GM03348 (cell line): ENCODE results near the gene MGAM2.

Source experiments
- DNase-seq: peaks from one replicate; pipeline ENCODE4 v3.0.0; 2012; ENCODE audit warnings: low spot score

The MGAM2 gene

GRCh38 chr7:142120524-142120923, 9.0 kb downstream of the MGAM2 start:
- DNase-seq, result no peak

GRCh38 chr7:142123184-142123583, 11.7 kb downstream of the MGAM2 start:
- DNase-seq, result no peak

DNA sequence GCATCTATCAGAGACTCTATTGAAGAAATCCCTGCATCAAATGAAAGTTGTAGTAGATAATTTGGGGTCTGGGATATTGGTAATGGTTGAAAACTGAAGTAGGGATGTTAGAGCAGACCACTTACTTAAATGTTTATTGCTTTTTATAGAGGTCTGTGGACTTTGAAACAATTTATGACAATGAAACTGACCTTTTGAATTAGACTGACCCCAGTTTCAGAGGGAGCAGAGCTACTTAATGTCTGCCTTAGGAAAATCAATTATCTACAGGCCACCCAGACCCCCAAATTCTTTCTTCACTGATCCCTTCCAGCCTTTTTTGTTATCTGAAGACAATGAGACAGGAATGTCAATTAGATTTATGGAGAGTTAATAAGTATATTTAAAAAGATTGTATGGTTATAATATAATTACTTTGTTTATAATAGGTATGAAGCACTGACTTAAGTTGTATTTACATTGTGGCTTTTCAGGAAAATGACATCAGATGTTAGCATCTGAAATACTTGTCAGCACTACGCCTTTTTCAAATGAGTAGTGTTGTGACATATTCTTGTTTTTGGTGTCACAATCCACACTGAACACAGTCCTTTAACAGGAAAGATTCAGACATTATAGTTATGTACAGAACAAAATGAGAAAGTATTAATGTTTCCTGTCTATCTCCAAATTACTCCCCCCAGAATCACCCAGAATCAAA, 13.9 kb downstream of the MGAM2 start:
- no peak for DNase-seq

GRCh38 chr7:142130267-142130666, 18.7 kb downstream of the MGAM2 start:
- no peak for DNase-seq

DNA sequence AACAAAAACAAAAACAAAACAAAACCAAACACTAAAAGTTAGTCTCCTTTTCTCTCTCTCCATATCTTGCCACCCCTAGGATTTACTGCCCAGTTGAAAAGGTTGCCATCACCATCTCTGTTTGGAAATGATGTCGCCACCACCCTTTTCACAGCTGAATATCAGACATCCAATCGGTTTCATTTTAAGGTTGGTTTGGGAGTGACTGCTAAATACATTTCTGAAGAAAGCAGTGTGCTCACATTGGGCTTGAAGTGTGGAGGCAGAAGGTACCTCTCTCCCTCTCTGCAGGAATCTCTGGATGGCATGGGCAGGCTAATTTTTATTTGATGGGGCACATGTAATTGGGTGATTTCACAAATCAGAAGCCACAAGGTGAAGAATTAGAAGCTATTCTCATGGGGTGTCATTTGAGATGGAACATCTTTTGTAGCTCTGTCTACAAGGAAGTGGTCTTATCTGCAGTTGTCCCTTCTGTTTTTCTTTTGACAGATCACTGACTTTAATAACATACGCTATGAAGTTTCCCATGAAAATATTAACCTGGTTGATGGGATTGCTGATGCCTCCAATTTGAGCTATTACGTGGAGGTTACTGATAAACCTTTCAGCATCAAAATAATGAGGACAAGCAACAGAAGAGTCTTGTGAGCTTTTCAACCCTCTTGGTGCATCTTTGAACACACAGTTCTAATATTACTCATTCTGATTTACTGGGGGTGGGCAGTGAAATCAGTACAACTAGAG, 20.1 kb downstream of the MGAM2 start:
- no peak for DNase-seq

GRCh38 chr7:142133731-142134148, 22.2 kb downstream of the MGAM2 start:
- no peak for DNase-seq

DNA sequence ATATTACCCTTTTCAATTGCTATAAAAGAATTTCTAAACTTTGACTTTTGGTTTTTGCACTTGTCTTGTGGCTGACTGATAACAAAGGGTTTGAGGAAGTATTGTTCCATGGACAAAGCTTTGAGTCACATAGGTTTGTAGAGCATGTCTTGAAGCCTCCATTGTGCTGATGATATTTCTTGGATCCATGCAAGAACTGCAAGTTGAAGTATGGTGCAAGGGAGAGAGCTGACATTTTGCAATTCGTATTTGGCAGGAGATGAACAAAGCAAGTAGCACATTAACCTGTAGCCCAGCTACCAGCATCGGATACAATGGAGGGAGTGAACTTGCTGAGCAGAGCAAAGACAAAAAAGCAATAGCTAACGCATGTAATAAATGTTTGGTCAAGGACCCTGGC, 23.4 kb downstream of the MGAM2 start:
- no peak for DNase-seq

DNA sequence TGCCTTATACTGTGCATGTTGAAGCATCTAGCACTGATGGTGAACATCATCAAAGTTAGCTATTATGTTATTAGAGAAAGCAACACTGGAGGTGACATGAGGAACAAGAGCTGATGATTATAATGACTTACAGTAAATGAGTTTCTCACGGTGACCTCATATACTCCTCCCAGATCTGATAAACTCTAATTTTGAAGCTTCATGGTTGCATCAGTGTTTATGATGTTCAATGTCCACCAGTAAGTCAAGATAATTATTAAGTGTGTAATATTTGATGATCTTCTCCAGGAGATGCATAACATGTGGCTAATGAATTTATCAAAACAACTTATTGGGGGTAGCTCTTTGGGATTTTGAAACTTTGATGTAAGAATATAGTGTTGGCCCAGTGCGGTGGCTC, 27.5 kb downstream of the MGAM2 start:
- DNase-seq, result no peak

- no peak for DNase-seq
These were observed 28.3 kb downstream of the MGAM2 start for GRCh38 chr7:142139597-142140400.

DNA sequence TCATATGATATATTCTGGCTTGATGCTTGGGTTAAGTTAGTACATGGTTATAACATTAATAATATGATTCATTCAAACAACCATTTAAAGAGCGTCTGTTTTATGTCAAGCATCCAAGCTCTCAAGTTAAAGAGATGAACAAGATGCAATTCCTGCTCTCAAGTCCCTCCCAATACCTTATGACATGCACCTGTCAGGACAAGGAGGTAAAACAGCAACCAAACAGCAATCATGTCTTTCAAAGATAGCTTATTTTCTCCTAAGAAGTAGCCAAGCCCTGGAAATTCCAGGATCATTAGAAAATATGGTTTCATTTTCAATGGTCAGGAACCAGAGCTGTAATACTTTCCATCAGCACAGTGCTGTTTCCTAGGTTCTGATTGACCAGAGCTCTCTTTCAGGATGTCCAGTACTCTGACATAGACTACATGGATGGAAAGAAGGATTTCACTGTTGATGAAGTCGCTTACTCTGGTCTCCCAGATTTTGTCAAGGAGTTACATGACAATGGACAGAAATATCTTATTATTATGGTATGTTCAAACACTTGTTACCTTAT, 29.0 kb downstream of the MGAM2 start:
- no peak for DNase-seq

- DNase-seq, result no peak
These were observed 31.2 kb downstream of the MGAM2 start for GRCh38 chr7:142142702-142143101.

DNA sequence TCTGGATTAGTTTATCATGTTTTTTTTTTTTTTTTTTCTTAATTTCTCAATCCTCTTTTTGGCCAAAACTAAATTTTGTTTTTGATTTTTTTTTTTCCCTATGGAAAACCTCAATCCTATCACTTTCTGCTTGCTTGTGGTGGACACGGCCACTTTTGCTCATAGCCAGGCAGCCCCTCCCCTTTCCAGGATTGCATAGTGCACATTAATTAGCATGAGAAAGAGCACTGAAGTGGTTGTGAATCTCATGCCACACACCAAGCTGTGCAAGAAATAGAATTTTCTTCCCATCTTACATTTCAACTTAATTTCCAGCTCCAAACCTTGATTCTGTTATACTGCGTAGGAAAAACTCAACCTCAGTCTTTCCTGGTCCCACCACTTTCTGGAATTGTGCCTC, 34.6 kb downstream of the MGAM2 start:
- DNase-seq, result no peak

- DNase-seq, result no peak
These were observed 38.8 kb downstream of the MGAM2 start for GRCh38 chr7:142150356-142150755.

GRCh38 chr7:142150869-142151268, 39.4 kb downstream of the MGAM2 start:
- no peak for DNase-seq

DNA sequence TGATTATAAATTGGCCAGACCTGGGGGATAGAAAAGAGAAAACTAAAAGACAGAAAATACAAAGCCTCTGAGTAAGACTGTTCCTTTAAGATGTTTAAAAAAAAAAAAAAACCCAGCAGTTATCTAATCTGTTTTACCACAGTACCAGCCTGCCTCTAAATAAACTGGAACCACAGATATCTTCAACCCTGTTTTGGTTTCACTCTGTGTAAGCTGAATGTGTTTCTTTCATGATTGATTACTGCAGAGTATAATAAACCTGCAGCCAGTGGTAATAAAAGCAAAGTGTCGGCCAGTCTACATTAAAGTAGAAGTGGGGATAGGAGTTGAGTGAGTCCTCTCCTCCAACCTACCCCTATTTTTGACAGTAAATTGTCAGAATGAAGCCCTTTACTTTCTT, 40.6 kb downstream of the MGAM2 start:
- DNase-seq, result no peak

DNA sequence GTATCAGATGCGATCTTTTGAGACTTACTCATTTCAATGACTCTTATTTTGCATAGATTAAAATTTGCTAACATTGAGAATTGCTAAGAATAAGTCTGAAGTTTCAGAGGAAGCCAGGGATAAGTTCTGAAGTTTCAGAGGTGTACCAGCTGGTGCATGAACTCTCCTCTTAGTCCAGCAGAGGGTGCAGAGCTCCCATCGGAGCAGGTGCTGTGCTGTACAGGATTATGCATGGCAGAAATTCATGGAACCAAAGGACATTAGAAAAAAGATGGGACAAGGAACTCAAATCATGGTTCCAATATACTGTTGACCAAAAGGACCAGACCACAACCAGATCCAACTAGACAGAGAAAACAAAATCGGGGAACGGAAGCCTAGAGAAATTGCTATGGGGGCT, 41.9 kb downstream of the MGAM2 start:
- DNase-seq, result no peak

GRCh38 chr7:142158736-142159496, 47.4 kb downstream of the MGAM2 start:
- no peak for DNase-seq

DNA sequence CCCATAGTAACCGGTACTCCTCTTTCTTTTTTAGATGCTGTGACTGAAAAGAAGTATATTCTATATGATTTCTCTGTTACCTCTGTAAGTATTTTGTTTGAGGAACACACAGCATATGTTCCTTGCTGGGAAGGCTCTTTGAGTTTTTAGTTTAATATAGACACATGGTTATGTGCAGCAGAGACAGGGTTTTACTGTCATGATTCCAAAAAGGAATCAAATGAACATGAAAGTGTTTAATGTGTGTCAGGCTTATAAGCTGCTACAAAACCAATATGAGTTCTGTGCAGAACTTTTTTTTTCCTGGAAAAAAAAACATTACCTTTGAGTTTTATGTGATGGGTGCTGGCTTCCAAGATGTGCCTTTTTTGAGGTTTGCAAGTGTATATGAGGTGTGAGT, 50.4 kb downstream of the MGAM2 start:
- no peak for DNase-seq

GRCh38 chr7:142168746-142169145, 57.2 kb downstream of the MGAM2 start:
- DNase-seq, result no peak

DNA sequence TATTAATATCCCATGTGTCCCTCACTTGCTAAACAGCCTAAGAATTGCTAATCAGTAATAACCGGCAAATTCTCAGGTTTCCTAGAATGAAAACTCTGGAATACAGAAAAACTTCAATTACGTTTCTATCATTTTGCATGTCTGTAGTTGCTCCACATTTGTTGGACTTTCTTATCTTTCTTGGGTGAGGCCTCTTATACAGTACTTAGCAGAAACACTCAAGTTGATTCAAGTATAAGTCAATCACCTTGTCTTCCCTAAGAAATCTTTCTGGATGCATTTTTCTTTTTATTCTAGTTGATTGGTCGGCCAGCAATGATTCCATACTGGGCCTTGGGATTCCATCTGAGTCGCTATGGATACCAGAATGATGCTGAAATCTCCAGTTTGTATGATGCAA, 61.4 kb downstream of the MGAM2 start:
- no peak for DNase-seq

- no peak for DNase-seq
These were observed 62.9 kb downstream of the MGAM2 start for GRCh38 chr7:142174441-142174840.

DNA sequence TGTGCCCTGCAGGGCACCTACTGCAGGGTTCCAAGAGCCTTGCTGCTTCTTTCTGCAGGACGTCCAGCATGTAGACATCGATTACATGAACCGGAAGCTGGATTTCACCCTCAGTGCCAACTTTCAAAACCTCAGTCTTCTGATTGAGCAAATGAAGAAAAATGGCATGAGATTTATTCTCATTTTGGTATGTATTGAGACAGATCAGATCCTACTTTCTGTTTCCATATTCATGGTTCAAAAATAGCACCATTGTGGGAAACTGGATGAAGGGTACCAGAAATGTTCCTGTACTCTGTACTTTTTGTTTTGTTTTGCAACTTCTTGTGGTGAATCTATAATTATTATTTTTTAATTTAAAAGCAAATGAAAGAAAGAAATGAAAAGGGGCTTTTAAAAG, 64.1 kb downstream of the MGAM2 start:
- DNase-seq, result no peak
